HG03060 (cell line): ENCODE data around the gene ASS1.

Experiments used
- ATAC-seq: cut with Tn5 transposase; IDR thresholded peaks from one replicate; pipeline ENCODE4 v1.9.1; 2021; ENCODE audit warnings: low read depth, moderate number of reproducible peaks; ENCODE audit not compliant: unreplicated experiment

The ASS1 gene

GRCh38 chr9:130526193-130526853, 81.6 kb downstream of the ASS1 start:
- ATAC-seq = no peak

- no peak for ATAC-seq
These were observed 82.3 kb downstream of the ASS1 start for GRCh38 chr9:130526854-130527650.

GRCh38 chr9:130527651-130528310, 83.0 kb downstream of the ASS1 start:
- no peak for ATAC-seq

GRCh38 chr9:130528674-130529073, 83.9 kb downstream of the ASS1 start:
- no peak for ATAC-seq

- no peak for ATAC-seq
These were observed 86.2 kb downstream of the ASS1 start for GRCh38 chr9:130530938-130531337.

- ATAC-seq = no peak
These were observed 86.9 kb downstream of the ASS1 start for GRCh38 chr9:130531670-130532069.

GRCh38 chr9:130532426-130533080, 87.8 kb downstream of the ASS1 start:
- ATAC-seq = no peak

GRCh38 chr9:130535818-130536521, 91.2 kb downstream of the ASS1 start:
- no peak for ATAC-seq

- ATAC-seq = no peak
These were observed 91.9 kb downstream of the ASS1 start for GRCh38 chr9:130536701-130537107.

GRCh38 chr9:130537346-130538050, 92.7 kb downstream of the ASS1 start:
- ATAC-seq = no peak

GRCh38 chr9:130539420-130540223, 94.9 kb downstream of the ASS1 start:
- ATAC-seq = no peak

- ATAC-seq = no peak
These were observed 96.8 kb downstream of the ASS1 start for GRCh38 chr9:130541533-130541932.

GRCh38 chr9:130542038-130542437, 97.3 kb downstream of the ASS1 start:
- ATAC-seq = no peak

GRCh38 chr9:130542457-130543228, 97.9 kb downstream of the ASS1 start:
- ATAC-seq = no peak

- ATAC-seq = no peak
These were observed 98.6 kb downstream of the ASS1 start for GRCh38 chr9:130543368-130543767.

- ATAC-seq = no peak
These were observed 99.1 kb downstream of the ASS1 start for GRCh38 chr9:130543859-130544258.

GRCh38 chr9:130544364-130544763, 99.6 kb downstream of the ASS1 start:
- ATAC-seq = no peak

- ATAC-seq = no peak
These were observed 103.3 kb downstream of the ASS1 start for GRCh38 chr9:130548103-130548502.
